MM.1S (cell line): Measurements from ENCODE around the gene SRRM2.

Experiments used
- DNase-seq: peaks from one replicate; pipeline ENCODE4 v3.0.0-alpha.2; 2015
- H2AFZ ChIP-seq: fragments of 300-600 bp; sonication (generic); 2 replicates; pipeline ENCODE4 v1.6.0; 2016; ENCODE audit warnings: antibody characterized with exemption, low read length
- H3F3A ChIP-seq: fragments of 300-600 bp; sonication (generic); 2 replicates; pipeline ENCODE4 v1.6.1; 2016; ENCODE audit warnings: mild to moderate bottlenecking, antibody characterized with exemption, low read length, moderate library complexity, mixed read lengths; ENCODE audit not compliant: insufficient read depth
- H3K27ac ChIP-seq: fragments of 300-600 bp; sonication (generic); 2 replicates; pipeline ENCODE4 v1.5.1; 2016; ENCODE audit warnings: mild to moderate bottlenecking, low read length
- H3K27me3 ChIP-seq: fragments of 300-600 bp; sonication (generic); replicated peaks from 2 replicates; pipeline ENCODE4 v1.6.0; 2016; ENCODE audit warnings: low read length; ENCODE audit not compliant: insufficient read depth
- H3K36me3 ChIP-seq: fragments of 300-600 bp; sonication (generic); replicated peaks from 2 replicates; pipeline ENCODE4 v1.6.1; 2016; ENCODE audit warnings: mild to moderate bottlenecking, low read length, mixed read lengths; ENCODE audit not compliant: insufficient read depth
- H3K4me1 ChIP-seq: fragments of 300-600 bp; sonication (generic); 2 replicates; pipeline ENCODE4 v1.6.1; 2016; ENCODE audit warnings: low read length, mixed read lengths
- H3K4me2 ChIP-seq: fragments of 300-600 bp; sonication (generic); 2 replicates; pipeline ENCODE4 v1.6.0; 2016; ENCODE audit warnings: low read depth, low read length
- H3K4me3 ChIP-seq: fragments of 300-600 bp; sonication (generic); 2 replicates; pipeline ENCODE4 v1.5.1; 2016; ENCODE audit warnings: low read length, mixed read lengths
- H3K79me2 ChIP-seq: fragments of 300-600 bp; sonication (generic); 2 replicates; pipeline ENCODE4 v1.6.1; 2016; ENCODE audit warnings: mixed run types, low read length, mixed read lengths
- H3K9ac ChIP-seq: fragments of 300-600 bp; sonication (generic); 2 replicates; pipeline ENCODE4 v1.6.1; 2016; ENCODE audit warnings: low read length, mixed read lengths
- H3K9me2 ChIP-seq: fragments of 300-600 bp; sonication (generic); replicated peaks from 2 replicates; pipeline ENCODE4 v1.6.1; 2016; ENCODE audit warnings: mild to moderate bottlenecking, low read length, mixed read lengths; ENCODE audit not compliant: insufficient read depth
- H3K9me3 ChIP-seq: fragments of 300-600 bp; sonication (generic); replicated peaks from 2 replicates; pipeline ENCODE4 v1.6.1; 2016; ENCODE audit warnings: mild to moderate bottlenecking, low read length, mixed read lengths; ENCODE audit not compliant: insufficient read depth
- H4K20me1 ChIP-seq: fragments of 300-600 bp; sonication (generic); 2 replicates; pipeline ENCODE4 v1.6.1; 2016; ENCODE audit warnings: mild to moderate bottlenecking, low read length, moderate library complexity, mixed read lengths; ENCODE audit not compliant: insufficient read depth
- CTCF ChIP-seq: fragments of 300-600 bp; sonication (generic); IDR thresholded peaks from 2 replicates; pipeline ENCODE4 v1.5.1; 2016; ENCODE audit warnings: antibody characterized with exemption, low read length, mixed read lengths
- EZH2 ChIP-seq: fragments of 300-600 bp; sonication (generic); optimal IDR thresholded peaks from 2 replicates; pipeline ENCODE3; 2017; ENCODE audit warnings: low read depth, mild to moderate bottlenecking, antibody characterized with exemption, low read length, mixed read lengths
- EZH2phosphoT487 ChIP-seq: fragments of 300-600 bp; sonication (generic); IDR thresholded peaks from 2 replicates; pipeline ENCODE4 v1.6.1; 2018; ENCODE audit warnings: antibody characterized with exemption, low read length

Gene SRRM2

GRCh38 chr16:2816751-2817339, 64.4 kb downstream of the SRRM2 start, which contains the start of gene PRSS21:
Gene PRSS21 (plus strand): TSS chr16:2817237. CDS start chr16:2817269, 32 bp downstream.
- H3K27ac ChIP-seq = no peak within 1 kb of the TSS
- TF ChIP-seq EZH2phosphoT487 = no peak
- no peak for TF ChIP-seq EZH2
- 0 out of 2 replicates have a peak, but pooled peaks have one; percentile 5 for TF ChIP-seq CTCF

GRCh38 chr16:2817340-2818271, 65.2 kb downstream of the SRRM2 start:
- Histone ChIP-seq H3K9ac (no peak overlapping the region), H4K20me1 (no peaks in the 10 kb centered on the region), H3K27ac (no peak overlapping the region), H3K79me2 (no peaks in the 10 kb centered on the region), H3K4me1 (no peaks in the 10 kb centered on the region), H3K9me3 (no peaks in the 10 kb centered on the region), H3K4me3 (no peak overlapping the region), H2AFZ (no peak overlapping the region), H3K36me3 (no peaks in the 10 kb centered on the region), H3K9me2 (no peaks in the 10 kb centered on the region), H3K4me2 (no peak overlapping the region), H3F3A (no peaks in the 10 kb centered on the region), H3K27me3 (peaks cover 92% of the 10 kb centered on the region)
- no peak for DNase-seq
- no peak for TF ChIP-seq EZH2phosphoT487

More at GRCh38 chr16:2816751-2817339, 64.4 kb downstream of the SRRM2 start, which contains the start of gene PRSS21:
- H2AFZ ChIP-seq = no peak within 1 kb of the TSS
- H4K20me1 ChIP-seq = no peaks in the 10 kb centered on the region
- no peaks in the 10 kb centered on the region for H3K4me1 ChIP-seq
- H3K9me3 ChIP-seq = no peaks in the 10 kb centered on the region
- H3K4me3 ChIP-seq = no peak within 1 kb of the TSS
- no peaks in the 10 kb centered on the region for H3F3A ChIP-seq
- H3K27me3 ChIP-seq = peaks cover 92% of the 10 kb centered on the region
- H3K79me2 ChIP-seq = no peaks in the 10 kb centered on the region
- no peak for DNase-seq
- H3K36me3 ChIP-seq = no peaks in the 10 kb centered on the region
- no peaks in the 10 kb centered on the region for H3K9me2 ChIP-seq
- H3K9ac ChIP-seq = no peak within 1 kb of the TSS
- no peak within 1 kb of the TSS for H3K4me2 ChIP-seq

- Histone ChIP-seq H2AFZ (no peak overlapping the region), H3K36me3 (no peaks in the 10 kb centered on the region), H3F3A (no peaks in the 10 kb centered on the region), H3K9me3 (no peaks in the 10 kb centered on the region), H3K4me1 (no peaks in the 10 kb centered on the region), H3K9me2 (no peaks in the 10 kb centered on the region), H3K4me3 (no peak overlapping the region), H3K27me3 (peaks cover 96% of the 10 kb centered on the region), H3K27ac (no peak overlapping the region), H4K20me1 (no peaks in the 10 kb centered on the region), H3K79me2 (no peaks in the 10 kb centered on the region), H3K9ac (no peak overlapping the region), H3K4me2 (no peak overlapping the region)
- DNase-seq = no peak
- TF ChIP-seq CTCF (no peak), EZH2 (no peak), EZH2phosphoT487 (no peak)
Observed at GRCh38 chr16:2818272-2818876, 65.9 kb downstream of the SRRM2 start.
